PC-9 (cell line): ENCODE measurements around the gene MATCAP1.

Experiments used
- CTCF ChIP-seq: fragments of 200-600 bp; sonication (generic); conservative IDR thresholded peaks from 2 replicates; pipeline ENCODE4 v1.6.1; 2017; ENCODE audit warnings: mixed run types, antibody characterized with exemption, mild to moderate bottlenecking, moderate library complexity
- EZH2 ChIP-seq: fragments of 200-600 bp; sonication (generic); IDR thresholded peaks from 2 replicates; pipeline ENCODE4 v1.8.0; 2017; ENCODE audit warnings: antibody characterized with exemption, low read depth

GRCh38 chr16:67191995-67192681, 8.4 kb upstream of the MATCAP1 start, which contains the start of gene E2F4:
- no peak for TF ChIP-seq CTCF
- TF ChIP-seq EZH2 = no peak
